GM18858 (cell line): ENCODE measurements around the gene FIGN.

Experiments used
- ATAC-seq: cut with Tn5 transposase; IDR thresholded peaks from one replicate; pipeline ENCODE4 v1.9.1; 2021; ENCODE audit not compliant: unreplicated experiment

The FIGN gene, protein sequence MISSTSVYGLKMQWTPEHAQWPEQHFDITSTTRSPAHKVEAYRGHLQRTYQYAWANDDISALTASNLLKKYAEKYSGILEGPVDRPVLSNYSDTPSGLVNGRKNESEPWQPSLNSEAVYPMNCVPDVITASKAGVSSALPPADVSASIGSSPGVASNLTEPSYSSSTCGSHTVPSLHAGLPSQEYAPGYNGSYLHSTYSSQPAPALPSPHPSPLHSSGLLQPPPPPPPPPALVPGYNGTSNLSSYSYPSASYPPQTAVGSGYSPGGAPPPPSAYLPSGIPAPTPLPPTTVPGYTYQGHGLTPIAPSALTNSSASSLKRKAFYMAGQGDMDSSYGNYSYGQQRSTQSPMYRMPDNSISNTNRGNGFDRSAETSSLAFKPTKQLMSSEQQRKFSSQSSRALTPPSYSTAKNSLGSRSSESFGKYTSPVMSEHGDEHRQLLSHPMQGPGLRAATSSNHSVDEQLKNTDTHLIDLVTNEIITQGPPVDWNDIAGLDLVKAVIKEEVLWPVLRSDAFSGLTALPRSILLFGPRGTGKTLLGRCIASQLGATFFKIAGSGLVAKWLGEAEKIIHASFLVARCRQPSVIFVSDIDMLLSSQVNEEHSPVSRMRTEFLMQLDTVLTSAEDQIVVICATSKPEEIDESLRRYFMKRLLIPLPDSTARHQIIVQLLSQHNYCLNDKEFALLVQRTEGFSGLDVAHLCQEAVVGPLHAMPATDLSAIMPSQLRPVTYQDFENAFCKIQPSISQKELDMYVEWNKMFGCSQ

GRCh38 chr2:163735685-163736432, at the start of gene FIGN:
TSS of gene FIGN (minus strand) at chr2:163736008. CDS start at chr2:163734927, 1,081 bp downstream.
- no peak for ATAC-seq

DNA sequence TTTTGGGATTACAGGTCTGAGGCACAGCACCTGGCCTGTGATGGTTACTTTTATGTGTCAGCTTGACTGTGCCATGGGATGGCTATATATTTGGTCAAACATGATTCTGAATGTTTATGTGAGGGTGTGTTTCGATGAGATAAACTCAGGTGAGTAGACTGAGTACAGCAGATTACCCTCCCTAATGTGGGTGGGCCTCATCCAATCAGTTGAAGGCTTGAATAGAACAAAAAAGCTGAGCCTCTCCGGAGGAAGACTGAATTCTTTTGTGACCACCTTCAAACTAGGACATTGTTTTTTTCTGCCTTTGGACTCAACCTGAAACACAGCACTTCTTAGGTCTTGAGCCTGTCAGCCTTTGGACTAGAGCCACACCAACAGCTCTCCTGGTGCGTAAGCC, 49.4 kb upstream of the FIGN start:
- no peak for ATAC-seq

GRCh38 chr2:163779970-163780597, 44.3 kb upstream of the FIGN start:
- no peak for ATAC-seq

DNA sequence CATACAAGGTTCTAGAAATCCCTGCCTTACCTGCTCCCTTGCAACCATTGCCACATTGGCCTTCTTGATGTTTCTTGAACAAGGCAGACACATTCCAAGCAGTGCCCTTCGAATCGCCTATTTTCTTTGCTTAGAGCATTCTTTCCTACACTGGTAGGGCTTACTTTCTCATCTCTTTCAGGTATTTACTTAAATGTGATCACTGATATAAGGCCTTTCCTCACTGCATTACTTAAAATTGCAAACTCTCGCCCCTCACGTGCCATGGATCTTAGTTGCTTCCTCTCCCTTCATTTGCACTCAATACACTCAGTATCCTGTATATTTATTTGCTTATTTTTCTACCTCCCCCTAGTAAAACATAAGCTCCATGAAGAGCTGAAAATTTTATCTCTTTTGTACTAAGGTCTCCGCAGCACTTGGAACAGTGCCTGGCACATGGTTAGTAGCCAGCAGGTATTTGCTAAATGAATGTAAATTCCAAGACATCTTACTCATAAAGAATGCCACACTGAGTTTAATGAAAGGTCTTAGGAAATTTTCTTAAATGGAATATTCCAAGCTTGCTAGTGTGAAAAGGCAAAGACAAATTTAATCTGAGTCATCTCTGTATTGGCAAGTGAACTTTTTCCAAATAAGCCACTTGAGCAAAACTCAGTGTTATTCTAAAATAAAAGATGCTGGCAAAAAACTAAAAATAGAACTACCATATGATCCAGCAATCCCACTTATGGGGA, 42.4 kb upstream of the FIGN start:
- ATAC-seq = no peak

- ATAC-seq = no peak
Measured at GRCh38 chr2:163775304-163775703, 39.5 kb upstream of the FIGN start.

DNA sequence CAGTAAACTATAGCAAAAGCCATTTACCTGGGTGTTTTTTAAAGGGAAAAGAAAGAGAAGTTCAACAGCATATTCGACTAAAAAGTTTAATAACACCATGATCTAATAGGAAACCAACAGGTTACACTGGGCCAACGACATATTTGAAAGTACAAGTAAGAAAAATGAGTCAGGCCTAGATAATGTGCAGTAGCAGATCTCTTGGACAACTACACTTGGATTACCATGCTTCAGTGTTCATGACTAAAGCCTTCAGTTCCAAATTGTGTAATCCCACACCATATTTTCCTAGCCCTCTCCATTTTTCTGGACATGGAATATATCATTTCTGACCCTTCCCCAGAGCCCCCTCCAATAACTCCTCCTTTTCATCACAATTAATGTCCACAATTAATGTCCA, 39.1 kb upstream of the FIGN start:
- ATAC-seq = no peak

DNA sequence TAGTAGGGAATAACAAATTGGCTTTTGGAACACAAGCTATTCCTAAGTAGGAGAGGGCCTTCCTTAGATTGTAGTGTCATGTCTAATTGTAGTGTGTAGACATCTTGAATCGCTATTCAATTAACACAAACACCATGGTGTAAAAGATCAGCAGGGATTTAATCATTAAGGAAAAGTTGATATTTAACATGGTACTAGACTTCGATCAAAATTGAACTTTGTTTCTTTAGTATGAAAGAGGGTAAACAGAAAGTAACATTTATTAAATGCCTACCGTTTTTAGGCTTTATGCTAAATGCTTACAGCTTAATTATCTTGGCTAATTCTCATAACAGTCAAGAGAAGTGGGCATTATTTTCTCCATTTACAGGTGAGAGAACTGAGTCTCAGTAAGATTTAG, 37.5 kb upstream of the FIGN start:
- ATAC-seq = no peak

DNA sequence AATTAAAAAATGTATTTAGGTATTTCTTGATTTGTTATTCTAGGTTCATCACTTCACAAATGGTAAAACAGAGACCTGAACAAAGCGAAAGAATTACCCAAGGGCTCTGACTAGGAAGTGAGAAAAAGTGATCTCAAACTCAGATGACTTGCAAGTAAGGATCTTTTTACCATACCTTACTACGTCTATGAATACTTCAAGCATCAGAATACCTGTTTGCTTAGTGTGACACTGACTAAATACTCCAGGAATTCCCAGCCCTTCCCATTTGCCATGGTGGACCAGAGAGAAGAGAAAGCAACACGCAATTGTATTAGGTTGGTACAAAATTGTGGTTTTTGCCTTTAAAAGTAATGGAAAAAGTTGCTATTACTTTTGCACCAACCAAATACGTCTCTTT, 35.8 kb upstream of the FIGN start:
- no peak for ATAC-seq

GRCh38 chr2:163768881-163769695, 33.3 kb upstream of the FIGN start:
- ATAC-seq = no peak

DNA sequence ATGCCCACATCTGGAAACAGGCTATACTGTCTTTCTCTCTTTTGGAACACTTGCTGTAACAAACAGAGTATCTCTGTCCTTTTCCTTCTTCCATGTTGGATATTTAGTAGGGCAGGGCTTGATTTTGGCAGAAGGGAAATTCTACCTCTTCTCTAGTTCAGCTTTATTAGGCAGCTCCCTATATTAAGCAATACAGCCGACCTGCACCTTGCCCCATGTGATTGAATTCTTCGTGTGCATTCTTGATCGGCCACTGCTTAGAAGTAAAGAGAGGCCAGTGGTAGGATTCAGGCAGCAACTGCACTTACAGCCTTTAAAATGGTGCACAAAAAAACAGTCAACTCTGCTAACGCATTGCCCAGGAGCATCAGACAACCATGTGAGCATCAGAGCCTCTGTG, 31.3 kb upstream of the FIGN start:
- no peak for ATAC-seq

DNA sequence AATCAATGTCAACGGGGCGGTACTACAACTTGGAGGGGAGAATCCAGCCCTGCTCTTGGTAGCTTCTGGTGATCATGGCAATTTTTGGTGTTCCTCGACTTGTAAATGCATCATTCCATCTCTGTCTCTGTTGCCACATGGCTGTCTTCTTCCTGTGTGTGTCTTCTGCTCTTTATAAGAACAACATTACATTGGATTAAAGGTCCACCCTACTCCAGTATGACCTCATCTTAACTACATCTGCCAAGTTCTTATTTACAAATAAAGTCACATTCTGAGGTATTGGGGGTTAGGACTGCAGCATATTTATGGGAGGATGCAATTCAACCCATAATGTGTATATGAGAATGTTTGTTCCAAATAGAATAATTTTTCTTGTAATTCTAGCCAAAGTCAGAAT, 28.8 kb upstream of the FIGN start:
- no peak for ATAC-seq

- ATAC-seq = no peak
Measured at GRCh38 chr2:163759013-163759412, 23.2 kb upstream of the FIGN start.

DNA sequence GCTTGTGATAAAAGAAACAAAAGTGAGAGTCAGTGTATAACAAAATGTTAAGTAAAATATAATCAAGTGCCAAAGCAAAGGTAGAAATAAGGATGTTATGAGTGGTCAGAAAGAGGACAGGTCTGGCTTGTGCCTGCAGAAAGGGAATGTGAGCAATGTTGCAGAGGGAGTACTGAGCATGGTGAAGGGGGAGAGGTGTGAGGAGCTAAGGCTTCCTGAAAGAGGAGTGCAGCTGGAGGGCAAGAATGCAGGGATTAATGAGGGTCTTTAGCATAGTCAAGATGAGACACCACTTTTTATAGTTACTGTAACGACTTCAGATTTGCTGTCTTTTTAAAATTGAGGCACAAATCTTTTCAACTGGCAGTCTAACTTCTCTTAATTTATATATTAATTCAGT, 22.0 kb upstream of the FIGN start:
- ATAC-seq = no peak

DNA sequence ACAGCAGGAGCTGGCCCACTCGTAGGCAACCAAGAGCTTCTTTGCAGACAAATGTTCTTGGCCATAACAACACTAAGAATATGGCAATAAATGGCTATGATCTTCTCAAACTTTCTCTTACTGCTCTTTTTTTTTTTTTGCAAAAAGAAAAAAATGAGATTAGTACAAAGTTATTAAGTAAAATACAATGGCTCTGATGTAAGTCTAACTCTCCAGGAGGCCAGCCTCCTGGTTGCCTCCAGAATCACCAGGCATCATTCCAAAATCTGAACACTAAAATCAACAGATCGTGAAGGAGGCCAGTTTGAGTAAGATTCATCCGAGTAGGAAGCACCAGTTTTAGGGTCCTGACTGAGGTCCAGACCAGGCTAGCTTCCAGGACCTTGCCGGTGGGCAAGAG, 20.8 kb upstream of the FIGN start:
- no peak for ATAC-seq

- no peak for ATAC-seq
Measured at GRCh38 chr2:163755366-163755765, 19.6 kb upstream of the FIGN start.

GRCh38 chr2:163753726-163754125, 17.9 kb upstream of the FIGN start:
- no peak for ATAC-seq

GRCh38 chr2:163752267-163752666, 16.5 kb upstream of the FIGN start:
- no peak for ATAC-seq

- no peak for ATAC-seq
Measured at GRCh38 chr2:163751696-163752095, 15.9 kb upstream of the FIGN start.

GRCh38 chr2:163748420-163748819, 12.6 kb upstream of the FIGN start:
- no peak for ATAC-seq

DNA sequence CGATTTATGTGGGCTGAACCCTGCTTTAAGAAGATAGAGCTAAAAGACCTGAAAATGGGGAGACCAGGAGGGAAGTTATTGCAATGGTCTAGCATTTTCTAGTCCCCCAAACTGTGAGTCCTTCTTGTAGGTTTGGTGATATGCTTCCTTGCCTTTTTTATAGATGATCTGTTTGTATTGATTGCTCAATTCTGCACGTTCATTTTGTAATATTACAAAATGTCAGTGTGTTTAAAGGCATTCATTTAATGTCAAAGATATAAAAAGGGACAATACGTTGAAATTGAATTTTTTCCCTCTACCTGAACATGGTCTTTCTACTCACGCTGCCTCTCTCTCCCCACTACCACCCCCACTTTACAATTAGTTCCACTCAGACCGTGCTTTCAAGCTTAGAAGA, 5.6 kb upstream of the FIGN start:
- ATAC-seq = no peak
